MM.1S (cell line): Measurements from ENCODE around the gene ADAR.

Experiments used
- CTCF ChIP-seq: fragments of 300-600 bp; sonication (generic); IDR thresholded peaks from 2 replicates; pipeline ENCODE4 v1.5.1; 2016; ENCODE audit warnings: antibody characterized with exemption, low read length, mixed read lengths
- EZH2 ChIP-seq: fragments of 300-600 bp; sonication (generic); optimal IDR thresholded peaks from 2 replicates; pipeline ENCODE3; 2017; ENCODE audit warnings: low read depth, mild to moderate bottlenecking, antibody characterized with exemption, low read length, mixed read lengths

- no peak for TF ChIP-seq CTCF
- TF ChIP-seq EZH2, result no peak
Measured at GRCh38 chr1:154547105-154547732, 60.8 kb downstream of the ADAR start.
